Neural progenitor cell (in vitro differentiated cells): ENCODE results near the gene CLEC17A.

Experiments
- CTCF ChIP-seq: fragments of 200-600 bp; sonication (generic); IDR thresholded peaks from 2 replicates; pipeline ENCODE4 v1.5.1; 2017; ENCODE audit warnings: antibody characterized with exemption, mild to moderate bottlenecking
- EZH2 ChIP-seq: fragments of 200-600 bp; sonication (generic); IDR thresholded peaks from 2 replicates; pipeline ENCODE4 v1.6.1; 2017; ENCODE audit warnings: antibody characterized with exemption, mild to moderate bottlenecking, moderate library complexity

GRCh38 chr19:14659874-14660489 lies 77.1 kb downstream of the CLEC17A start:
- TF ChIP-seq CTCF (no peak), EZH2 (no peak)
